DMS153 (cell line): ENCODE data around the gene B4GALT2.

Source experiments
- DNase-seq: peaks from one replicate; lab custom pipeline; 2025; lab: John Stamatoyannopoulos, UW

The B4GALT2 gene

GRCh38 chr1:43969746-43970466 lies 9.1 kb upstream of the B4GALT2 start, which contains the start of gene DPH2:
Gene DPH2 (plus strand): TSS chr1:43970010. CDS start chr1:43970176, 166 bp downstream.
- DNase-seq = peak; percentile 99

- no peak for DNase-seq
Measured at GRCh38 chr1:43970502-43970901, 8.5 kb upstream of the B4GALT2 start.

GRCh38 chr1:43970911-43971310 lies 8.1 kb upstream of the B4GALT2 start:
- DNase-seq = no peak

- no peak for DNase-seq
Measured at GRCh38 chr1:43971336-43971980, 7.6 kb upstream of the B4GALT2 start.

- no peak for DNase-seq
Measured at GRCh38 chr1:43973981-43974442, 5.0 kb upstream of the B4GALT2 start.

- DNase-seq = peak; percentile 94
Measured at GRCh38 chr1:43974443-43975248, 4.4 kb upstream of the B4GALT2 start, which contains the start of gene ATP6V0B. Gene ATP6V0B (plus strand): TSS chr1:43974960. CDS start chr1:43975041, 81 bp downstream.

GRCh38 chr1:43975249-43975961 lies 3.6 kb upstream of the B4GALT2 start:
- no peak for DNase-seq

- no peak for DNase-seq
Measured at GRCh38 chr1:43976045-43976444, 3.0 kb upstream of the B4GALT2 start.

GRCh38 chr1:43976890-43977289 lies 2.1 kb upstream of the B4GALT2 start:
- no peak for DNase-seq

- no peak for DNase-seq
Measured at GRCh38 chr1:43977376-43978263, 1.4 kb upstream of the B4GALT2 start.

- no peak for DNase-seq
Measured at GRCh38 chr1:43978264-43978550, 803 bp upstream of the B4GALT2 start.

- DNase-seq = no peak
Measured at GRCh38 chr1:43979261-43979527, 184 bp downstream of the B4GALT2 start.

- no peak for DNase-seq
Measured at GRCh38 chr1:43979528-43980254, 681 bp downstream of the B4GALT2 start.

GRCh38 chr1:43980255-43981134 lies 1.5 kb downstream of the B4GALT2 start:
- no peak for DNase-seq

- no peak for DNase-seq
Measured at GRCh38 chr1:43981135-43981491, 2.1 kb downstream of the B4GALT2 start.

- no peak for DNase-seq
Measured at GRCh38 chr1:43981636-43982035, 2.6 kb downstream of the B4GALT2 start.

- no peak for DNase-seq
Measured at GRCh38 chr1:43982241-43982640, 3.2 kb downstream of the B4GALT2 start.

- no peak for DNase-seq
Measured at GRCh38 chr1:43982808-43983207, 3.8 kb downstream of the B4GALT2 start.

- DNase-seq = no peak
Measured at GRCh38 chr1:43983253-43983899, 4.4 kb downstream of the B4GALT2 start.
